Thyroid gland (tissue), 4 donors: ENCODE data around the gene RIPOR3. TPM values are rescaled to one million over a fixed set of nuclear protein-coding genes. Genes with fewer than 3 reads are reported as not detected.
"Not testable (repeated sequence)": the region's sequence is repeated elsewhere in the genome, so short reads cannot be mapped to it uniquely, and the experiment has no call there.

ENCODE experiments used
- DNase-seq, 2 donors: peaks; one replicate each; pipeline ENCODE4 v3.0.0-alpha.2; 2019
- H3K27ac ChIP-seq, 3 donors: fragments of 200-600 bp; sonication (generic); 1 replicate in 2 of 3; 2 replicates in 1 of 3; pipeline ENCODE4 v1.5.1; 2016 to 2019; ENCODE audit warnings: mild to moderate bottlenecking in 1 of 3, moderate library complexity in 1 of 3
- H3K27me3 ChIP-seq: fragments of 200-600 bp; sonication (generic); one replicate; pipeline ENCODE4 v1.5.1; 2019
- H3K36me3 ChIP-seq, 2 donors: fragments of 200-600 bp; sonication (generic); one replicate each; pipeline ENCODE4 v1.5.1; 2016 to 2019
- H3K4me1 ChIP-seq, 2 donors: fragments of 200-600 bp; sonication (generic); one replicate each; pipeline ENCODE4 v1.5.1; 2017 to 2019
- H3K4me3 ChIP-seq, 3 donors: fragments of 200-600 bp; sonication (generic); replicated peaks in 1 of 3; 1 replicate in 2 of 3; 2 replicates in 1 of 3; pipeline ENCODE4 v1.5.1; 2016; ENCODE audit warnings: mild to moderate bottlenecking in 1 of 3
- H3K9me3 ChIP-seq: fragments of 200-600 bp; sonication (generic); one replicate; pipeline ENCODE4 v1.5.1; 2017
- POLR2A ChIP-seq, 2 donors: fragments of 450-650 bp; IDR thresholded peaks; one replicate each; pipeline ENCODE4 v1.6.1; 2017; ENCODE audit warnings: antibody characterized with exemption in 2 of 2, mild to moderate bottlenecking in 2 of 2, moderate library complexity in 1 of 2
- WGBS, 2 donors: methylation state at CpG; one replicate each; pipeline ENCODE4 v1.1.5; 2017; 5-methylcytosine and 5-hydroxymethylcytosine counted together
- intact Hi-C: fragments of 100-400 bp; cut with DNase I; formaldehyde crosslinking; loops from one replicate; pipeline ENCODE4 v1.15.1; 2023
- total RNA-seq, 4 donors: library from RNA; depleted of rRNA; stranded (reverse); fragments of >200 nt; gene quantifications; one replicate each; pipeline ENCODE4 v1.2.3, GENCODE V29; 2016
- TF ChIP-seq, protein P1 (sequence below), 6 experiments: fragments of 200-600 bp in 3 of 6; fragments of 450-650 bp in 3 of 6; sonication (generic) in 3 of 6; IDR thresholded peaks; one replicate each; pipeline ENCODE4 v1.5.1; 2016 to 2019; ENCODE audit warnings: antibody characterized with exemption in 6 of 6, mild to moderate bottlenecking in 2 of 6, inconsistent platforms in 1 of 6, moderate library complexity in 1 of 6

RIPOR3 gene
- total RNA-seq, 4 donors from 2014 or later: 6.2 to 23.9 (median 9.5) TPM

- intact Hi-C loops: no loop called here
- Histone ChIP-seq H3K27ac (no peak overlapping the region), H3K36me3 (no peaks in the 10 kb centered on the region), H3K9me3 (no peaks in the 10 kb centered on the region), H3K4me1 (peaks cover 10 to 19% of the 10 kb centered on the region in 2 donors), H3K27me3 (no peaks in the 10 kb centered on the region), H3K4me3 (no peak overlapping the region)
- WGBS, 2 donors: 59 to 66% methylated on average over 14 to 19 of the region's 19 CpGs
- TF ChIP-seq POLR2A (IDR thresholded peaks at IDR 0.05): no peak
- TF ChIP-seq, protein P1, sequence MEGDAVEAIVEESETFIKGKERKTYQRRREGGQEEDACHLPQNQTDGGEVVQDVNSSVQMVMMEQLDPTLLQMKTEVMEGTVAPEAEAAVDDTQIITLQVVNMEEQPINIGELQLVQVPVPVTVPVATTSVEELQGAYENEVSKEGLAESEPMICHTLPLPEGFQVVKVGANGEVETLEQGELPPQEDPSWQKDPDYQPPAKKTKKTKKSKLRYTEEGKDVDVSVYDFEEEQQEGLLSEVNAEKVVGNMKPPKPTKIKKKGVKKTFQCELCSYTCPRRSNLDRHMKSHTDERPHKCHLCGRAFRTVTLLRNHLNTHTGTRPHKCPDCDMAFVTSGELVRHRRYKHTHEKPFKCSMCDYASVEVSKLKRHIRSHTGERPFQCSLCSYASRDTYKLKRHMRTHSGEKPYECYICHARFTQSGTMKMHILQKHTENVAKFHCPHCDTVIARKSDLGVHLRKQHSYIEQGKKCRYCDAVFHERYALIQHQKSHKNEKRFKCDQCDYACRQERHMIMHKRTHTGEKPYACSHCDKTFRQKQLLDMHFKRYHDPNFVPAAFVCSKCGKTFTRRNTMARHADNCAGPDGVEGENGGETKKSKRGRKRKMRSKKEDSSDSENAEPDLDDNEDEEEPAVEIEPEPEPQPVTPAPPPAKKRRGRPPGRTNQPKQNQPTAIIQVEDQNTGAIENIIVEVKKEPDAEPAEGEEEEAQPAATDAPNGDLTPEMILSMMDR (IDR thresholded peaks at IDR 0.05): no peak
- DNase-seq: peak; percentile 31 to 69
These were observed 11.0 kb downstream of the RIPOR3 start for GRCh38 chr20:50680105-50680960.

GRCh38 chr20:50679753-50680104 is 11.6 kb downstream of the RIPOR3 start:
- TF ChIP-seq, protein P1 (IDR thresholded peaks at IDR 0.05): no peak
- no peak for TF ChIP-seq POLR2A (IDR thresholded peaks at IDR 0.05)
- Histone ChIP-seq H3K4me3 (no peak overlapping the region), H3K36me3 (no peaks in the 10 kb centered on the region), H3K4me1 (peaks cover 10 to 19% of the 10 kb centered on the region in 2 donors), H3K27me3 (no peaks in the 10 kb centered on the region), H3K9me3 (no peaks in the 10 kb centered on the region), H3K27ac (no peak overlapping the region)
- no peak for DNase-seq
- intact Hi-C loops: no loop called here
- WGBS, 2 donors: 58 to 62% methylated on average over 5 of the region's 5 CpGs

- Histone ChIP-seq H3K4me3 (no peak overlapping the region), H3K27me3 (no peaks in the 10 kb centered on the region), H3K9me3 (no peaks in the 10 kb centered on the region), H3K36me3 (no peaks in the 10 kb centered on the region), H3K4me1 (peaks cover 16 to 25% of the 10 kb centered on the region in 2 donors), H3K27ac (no peak overlapping the region)
- peak; percentile 48 to 61 for DNase-seq
- TF ChIP-seq, protein P1 (IDR thresholded peaks at IDR 0.05): no peak
- no peak for TF ChIP-seq POLR2A (IDR thresholded peaks at IDR 0.05)
- 17 to 24% methylated on average over 8 of the region's 8 CpGs for WGBS, 2 donors
- intact Hi-C loops: no loop called here
These were observed 13.0 kb downstream of the RIPOR3 start for GRCh38 chr20:50678169-50678898.

GRCh38 chr20:50676858-50677257 is 14.5 kb downstream of the RIPOR3 start:
- Histone ChIP-seq H3K4me3 (no peak overlapping the region), H3K36me3 (no peaks in the 10 kb centered on the region), H3K27me3 (no peaks in the 10 kb centered on the region), H3K27ac (no peak overlapping the region), H3K4me1 (peaks cover 16 to 29% of the 10 kb centered on the region in 2 donors), H3K9me3 (no peaks in the 10 kb centered on the region)
- no peak for DNase-seq
- 96% methylated on average over 4 of the region's 4 CpGs for WGBS, 2 donors
- TF ChIP-seq, protein P1 (IDR thresholded peaks at IDR 0.05): no peak
- intact Hi-C loops: no loop called here

DNA sequence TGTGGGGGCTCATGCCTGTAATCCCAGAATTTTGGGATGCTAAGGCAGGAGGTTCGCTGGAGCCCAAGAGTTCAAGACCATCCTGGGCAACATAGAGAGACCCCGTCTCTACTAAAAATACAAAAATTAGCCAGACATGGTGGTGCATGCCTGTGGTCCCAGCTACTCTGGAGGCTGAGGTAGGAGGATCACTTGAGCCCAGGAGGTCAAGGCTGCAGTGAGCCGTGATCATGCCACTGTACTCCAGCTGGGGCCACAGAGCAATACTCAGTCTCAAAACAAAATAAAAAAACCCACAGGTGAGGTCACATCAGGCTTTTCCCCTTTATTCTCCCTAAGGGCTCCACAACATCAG is 15.0 kb downstream of the RIPOR3 start:
- 98 to 100% methylated on average over 3 of the region's 3 CpGs for WGBS, 2 donors
- intact Hi-C loops, H3K27ac ChIP-seq: not testable (repeated sequence)

More for the DNA sequence above, 15.0 kb downstream of the RIPOR3 start:
- not testable (repeated sequence) for H3K4me3 ChIP-seq, DNase-seq, H3K27me3 ChIP-seq, H3K9me3 ChIP-seq, H3K36me3 ChIP-seq
- peaks cover 16 to 29% of the 10 kb centered on the region in 2 donors for H3K4me1 ChIP-seq
